Measurements from ENCODE around the gene DIO2. TPM values are rescaled to one million over a fixed set of nuclear protein-coding genes. Genes with fewer than 3 reads are reported as not detected.

Gene DIO2
- total and polyA plus RNA-seq, 7 donors = 0.13 to 1.8 (median 0.60) TPM

DNA sequence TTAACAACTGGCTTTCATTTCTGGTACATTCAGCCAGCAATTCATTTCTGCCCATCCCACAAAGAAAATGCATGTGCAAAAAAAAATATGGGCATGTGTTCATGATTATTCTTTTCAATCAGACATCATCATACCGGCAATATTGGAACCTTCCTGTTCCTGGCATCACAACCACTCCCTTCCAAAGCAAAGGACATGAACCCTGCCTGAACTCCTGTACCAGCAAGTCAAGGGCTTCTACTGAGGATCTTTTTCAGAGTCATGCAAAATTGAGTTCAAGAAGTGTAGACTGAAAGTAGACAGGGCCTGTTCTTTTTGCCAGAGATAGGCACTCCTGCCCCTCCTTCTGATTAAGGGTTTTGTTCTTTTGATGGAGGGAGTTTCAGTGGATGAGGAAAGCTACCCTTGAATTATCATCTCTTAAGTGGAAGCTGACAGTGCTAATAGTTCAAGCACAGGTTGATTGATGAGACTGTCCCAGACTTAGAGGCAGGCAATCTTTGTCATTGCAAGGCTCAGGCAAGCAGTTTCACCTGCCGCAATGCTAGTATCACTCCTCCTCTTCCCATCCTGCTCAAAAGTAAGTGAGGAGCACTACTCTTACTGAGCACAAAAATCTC, 22.3 kb upstream of the DIO2 start:
- intact Hi-C loops (cut with DNase I) = no loop called here
- TF ChIP-seq EP300 (IDR thresholded peaks at IDR 0.05) = no peak
- TF ChIP-seq POLR2A (IDR thresholded peaks at IDR 0.05) = no peak
- TF ChIP-seq, protein P1, sequence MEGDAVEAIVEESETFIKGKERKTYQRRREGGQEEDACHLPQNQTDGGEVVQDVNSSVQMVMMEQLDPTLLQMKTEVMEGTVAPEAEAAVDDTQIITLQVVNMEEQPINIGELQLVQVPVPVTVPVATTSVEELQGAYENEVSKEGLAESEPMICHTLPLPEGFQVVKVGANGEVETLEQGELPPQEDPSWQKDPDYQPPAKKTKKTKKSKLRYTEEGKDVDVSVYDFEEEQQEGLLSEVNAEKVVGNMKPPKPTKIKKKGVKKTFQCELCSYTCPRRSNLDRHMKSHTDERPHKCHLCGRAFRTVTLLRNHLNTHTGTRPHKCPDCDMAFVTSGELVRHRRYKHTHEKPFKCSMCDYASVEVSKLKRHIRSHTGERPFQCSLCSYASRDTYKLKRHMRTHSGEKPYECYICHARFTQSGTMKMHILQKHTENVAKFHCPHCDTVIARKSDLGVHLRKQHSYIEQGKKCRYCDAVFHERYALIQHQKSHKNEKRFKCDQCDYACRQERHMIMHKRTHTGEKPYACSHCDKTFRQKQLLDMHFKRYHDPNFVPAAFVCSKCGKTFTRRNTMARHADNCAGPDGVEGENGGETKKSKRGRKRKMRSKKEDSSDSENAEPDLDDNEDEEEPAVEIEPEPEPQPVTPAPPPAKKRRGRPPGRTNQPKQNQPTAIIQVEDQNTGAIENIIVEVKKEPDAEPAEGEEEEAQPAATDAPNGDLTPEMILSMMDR (IDR thresholded peaks at IDR 0.05) = no peak
- no peak for TF ChIP-seq POLR2AphosphoS5 (IDR thresholded peaks at IDR 0.05)
- Histone ChIP-seq H3K27me3 (no peaks in the 10 kb centered on the region), H3K27ac (no peak overlapping the region), H3K4me1 (no peaks in the 10 kb centered on the region), H3K4me3 (no peak overlapping the region), H3K36me3 (no peaks in the 10 kb centered on the region), H3K9me3 (no peaks in the 10 kb centered on the region)
- DNase-seq = no peak
- 57 to 84% methylated on average over 2 of the region's 2 CpGs for WGBS, 2 donors

DNA sequence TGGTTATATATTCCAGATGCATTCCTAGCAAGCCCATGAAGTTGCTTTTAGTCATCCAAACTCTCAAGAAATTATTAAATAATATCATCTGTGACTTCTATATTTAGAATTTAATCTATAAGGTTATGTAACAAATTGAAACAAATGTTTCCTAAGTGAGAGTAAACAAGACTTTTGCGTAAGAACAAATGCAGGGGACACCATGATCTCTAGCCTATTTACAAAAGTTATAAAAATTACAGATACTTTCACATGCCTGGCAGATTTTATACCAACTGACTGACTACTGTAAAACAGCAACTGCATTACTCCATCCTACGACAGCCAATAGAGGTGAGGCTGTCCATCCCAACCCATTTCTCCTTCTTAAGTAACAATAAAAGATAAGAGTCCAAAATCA, 20.4 kb upstream of the DIO2 start:
- no peak for DNase-seq
- intact Hi-C loops (cut with DNase I) = no loop called here
- Histone ChIP-seq H3K4me1 (no peaks in the 10 kb centered on the region), H3K27me3 (no peaks in the 10 kb centered on the region), H3K27ac (no peak overlapping the region), H3K9me3 (no peaks in the 10 kb centered on the region), H3K4me3 (no peak overlapping the region), H3K36me3 (no peaks in the 10 kb centered on the region)
- TF ChIP-seq POLR2AphosphoS5 (IDR thresholded peaks at IDR 0.05) (no peak), EP300 (IDR thresholded peaks at IDR 0.05) (no peak), POLR2A (IDR thresholded peaks at IDR 0.05) (no peak)
- TF ChIP-seq, protein P1 (IDR thresholded peaks at IDR 0.05) = no peak
- 86 to 91% methylated on average over 2 of the region's 2 CpGs for WGBS, 2 donors

DNA sequence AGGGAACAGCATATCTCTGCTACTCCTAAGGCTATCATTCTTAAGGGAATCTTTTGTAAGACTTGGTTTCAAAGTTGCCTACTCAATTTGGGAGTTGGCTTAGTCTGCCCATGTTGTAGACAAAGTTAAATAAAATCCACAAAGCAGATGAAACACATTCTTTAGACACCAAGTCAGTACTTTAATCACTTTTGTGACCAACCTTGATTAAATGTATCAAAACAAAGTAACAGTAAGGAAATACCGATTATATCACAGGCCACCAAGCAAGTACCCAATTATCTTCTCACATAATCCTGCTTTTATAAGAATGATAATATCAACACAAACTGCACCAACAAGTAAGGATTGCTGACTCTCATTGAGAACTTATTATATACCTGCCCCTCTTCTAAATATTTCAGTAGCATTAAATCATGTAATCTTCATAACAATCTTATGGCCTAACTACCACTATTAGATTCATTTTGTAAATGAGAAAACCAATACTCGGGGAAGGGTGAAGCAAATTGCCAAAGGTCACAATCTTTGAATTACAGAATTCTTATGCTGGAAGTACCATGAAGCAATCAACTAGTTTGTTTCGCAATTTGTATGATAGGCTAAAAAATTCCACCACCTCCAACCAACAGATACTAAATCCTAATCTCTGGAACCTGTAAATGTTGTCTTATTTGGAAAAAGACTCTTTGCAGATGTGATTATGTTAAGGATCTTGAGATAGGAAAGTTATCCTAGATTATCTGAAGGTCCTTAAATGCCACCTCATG, 12.6 kb upstream of the DIO2 start:
- H3K9me3 ChIP-seq = no peaks in the 10 kb centered on the region
- H3K27ac ChIP-seq = no peak overlapping the region
- no peaks in the 10 kb centered on the region for H3K36me3 ChIP-seq
- TF ChIP-seq, protein P1 (IDR thresholded peaks at IDR 0.05) = no peak
- TF ChIP-seq EP300 (IDR thresholded peaks at IDR 0.05) (no peak), POLR2AphosphoS5 (IDR thresholded peaks at IDR 0.05) (no peak), POLR2A (IDR thresholded peaks at IDR 0.05) (no peak)
- H3K27me3 ChIP-seq = no peaks in the 10 kb centered on the region
- no peaks in the 10 kb centered on the region for H3K4me1 ChIP-seq
- intact Hi-C loops (cut with DNase I) = no loop called here
- no peak overlapping the region for H3K4me3 ChIP-seq
- DNase-seq = no peak
- WGBS, 2 donors = 90% methylated on average over 3 of the region's 3 CpGs

DNA sequence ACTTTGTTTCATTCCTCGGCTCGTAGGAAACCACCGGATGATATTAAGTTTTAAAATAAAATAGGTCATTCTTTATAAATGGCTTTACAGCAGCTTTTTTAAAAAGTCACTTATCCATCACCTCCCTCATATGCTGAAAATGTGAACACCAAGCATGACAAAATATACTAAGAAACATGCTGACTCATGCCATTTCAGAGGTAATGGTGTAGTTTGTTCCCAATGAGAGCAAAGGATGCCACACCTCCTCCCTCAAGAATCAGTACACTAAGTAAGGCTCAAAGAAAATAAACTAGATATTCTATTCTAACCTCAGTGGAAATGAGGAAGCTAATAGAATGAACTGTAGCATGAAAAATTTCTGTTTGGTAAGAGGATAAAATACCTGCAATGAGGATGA, 5.5 kb upstream of the DIO2 start:
- no peaks in the 10 kb centered on the region for H3K27me3 ChIP-seq
- no peak overlapping the region for H3K27ac ChIP-seq
- TF ChIP-seq POLR2AphosphoS5 (IDR thresholded peaks at IDR 0.05) = no peak
- TF ChIP-seq EP300 (IDR thresholded peaks at IDR 0.05) = no peak
- TF ChIP-seq, protein P1 (IDR thresholded peaks at IDR 0.05) = no peak
- no peak for TF ChIP-seq POLR2A (IDR thresholded peaks at IDR 0.05)
- no peaks in the 10 kb centered on the region for H3K9me3 ChIP-seq
- peaks cover 0 to 5% (median 0%) of the 10 kb centered on the region in 4 donors for H3K4me1 ChIP-seq
- no peak for DNase-seq
- no peak overlapping the region for H3K4me3 ChIP-seq
- 90 to 92% methylated on average over 3 of the region's 3 CpGs for WGBS, 2 donors
- H3K36me3 ChIP-seq = no peaks in the 10 kb centered on the region
- intact Hi-C loops (cut with DNase I) = no loop called here
